Left lung (tissue), 10 donors: ENCODE results near the gene ALG5. TPM values are rescaled to one million over a fixed set of nuclear protein-coding genes. Genes with fewer than 3 reads are reported as not detected.

Experiments
- ATAC-seq: fragments of 200-7000 bp; cut with Tn5 transposase; one replicate; pipeline ENCODE4 v1.9.1; 2020; ENCODE audit warnings: moderate library complexity
- DNase-seq, 4 donors: peaks; one replicate each; pipeline ENCODE4 v3.0.0-alpha.2; 2013 to 2020
- H3K27ac ChIP-seq, 2 donors: fragments of 200-600 bp; sonication (generic) in 1 of 2; one replicate each; pipeline versions ENCODE4 v1.5.0 to v1.8.0; 2020 to 2021
- H3K27me3 ChIP-seq, 2 donors: fragments of 200-600 bp; sonication (generic) in 1 of 2; one replicate each; pipeline versions ENCODE4 v1.5.0 to v1.8.0; 2020 to 2021
- H3K36me3 ChIP-seq, 2 donors: fragments of 200-600 bp; sonication (generic) in 1 of 2; one replicate each; pipeline versions ENCODE4 v1.5.0 to v1.8.0; 2020 to 2021
- H3K4me1 ChIP-seq, 2 donors: fragments of 200-600 bp; one replicate each; pipeline ENCODE4 v1.8.0; 2021
- H3K4me3 ChIP-seq, 2 donors: fragments of 200-600 bp; sonication (generic) in 1 of 2; one replicate each; pipeline versions ENCODE4 v1.5.0 to v1.8.0; 2020 to 2021; ENCODE audit warnings: mild to moderate bottlenecking in 1 of 2
- H3K9me3 ChIP-seq, 2 donors: fragments of 200-600 bp; sonication (generic) in 1 of 2; one replicate each; pipeline versions ENCODE4 v1.5.0 to v1.8.0; 2020 to 2021
- CTCF ChIP-seq, 2 donors: fragments of 200-600 bp; sonication (generic) in 1 of 2; IDR thresholded peaks; one replicate each; pipeline versions ENCODE4 v1.5.0 to v1.8.0; 2021; ENCODE audit warnings: antibody characterized with exemption in 2 of 2
- intact Hi-C, 2 donors: fragments of 100-400 bp; cut with DNase I; formaldehyde crosslinking; loops; one replicate each; pipeline versions ENCODE4 v1.11.2 to v1.14.2; 2022
- polyA plus RNA-seq, 6 donors: library from polyadenylated mRNA; unstranded; fragments of 120-200 nt; gene quantifications; one replicate each; pipeline ENCODE4 v1.2.1, GENCODE V29; 2013; ENCODE audit not compliant: insufficient read length in 6 of 6
- total RNA-seq, 2 donors: library from RNA; stranded (reverse); fragmentation: NEBNext Ultra II Directional; extraction: Animal tissue kit (Norgen Biotek cat#: 25700); gene quantifications; one replicate each; pipeline ENCODE4 v1.2.1, GENCODE V29; 2021
- donor health status: DM: no; HTN: yes; CAD: no.
- donor health status: DM: no; HTN: no; CAD: no.

Gene ALG5
- total and polyA plus RNA-seq, 8 donors: 36.2 to 45.4 (median 40.9) TPM

- intact Hi-C loops: no loop called here
- peaks cover 0 to 99% of the 10 kb centered on the region in 2 donors for H3K36me3 ChIP-seq
- no peak for ATAC-seq
These were observed 27.6 kb upstream of the ALG5 start for GRCh38 chr13:37026771-37027170.

GRCh38 chr13:37023871-37024270 lies 24.7 kb upstream of the ALG5 start:
- ATAC-seq: no peak

More at GRCh38 chr13:37026771-37027170, 27.6 kb upstream of the ALG5 start:
- H3K4me1 ChIP-seq: no peaks in the 10 kb centered on the region
- no peak overlapping the region for H3K27ac ChIP-seq
- H3K9me3 ChIP-seq: no peaks in the 10 kb centered on the region
- TF ChIP-seq CTCF (IDR thresholded peaks at IDR 0.05): no peak
- no peak for DNase-seq
- no peak overlapping the region for H3K4me3 ChIP-seq
- H3K27me3 ChIP-seq: no peaks in the 10 kb centered on the region

DNA sequence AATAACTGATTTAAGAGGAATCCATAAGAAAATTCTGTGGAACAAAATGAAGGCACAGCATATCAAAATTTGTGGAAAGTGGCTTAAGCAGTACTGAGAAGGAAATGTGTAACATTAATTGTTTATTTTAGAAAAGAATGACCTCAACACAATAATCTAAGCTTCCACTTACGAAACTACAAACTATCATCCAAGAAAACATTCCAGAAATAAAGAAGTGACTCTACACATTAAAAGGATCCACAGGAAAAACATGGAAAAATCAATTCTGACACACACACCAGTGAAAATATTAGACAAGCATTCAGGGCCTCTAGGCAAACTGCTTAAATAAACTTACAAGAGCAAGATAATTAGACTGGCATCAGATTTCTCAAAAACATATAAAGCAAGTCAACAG lies 15.5 kb upstream of the ALG5 start:
- TF ChIP-seq CTCF (IDR thresholded peaks at IDR 0.05): no peak
- Histone ChIP-seq H3K9me3 (no peaks in the 10 kb centered on the region), H3K4me1 (no peaks in the 10 kb centered on the region), H3K4me3 (no peak overlapping the region), H3K36me3 (peaks cover 3 to 84% of the 10 kb centered on the region in 2 donors), H3K27me3 (no peaks in the 10 kb centered on the region), H3K27ac (no peak overlapping the region)
- no peak for DNase-seq
- ATAC-seq: no peak
- intact Hi-C loops: no loop called here

More at GRCh38 chr13:37023871-37024270, 24.7 kb upstream of the ALG5 start:
- no peak for TF ChIP-seq CTCF (IDR thresholded peaks at IDR 0.05)
- Histone ChIP-seq H3K27ac (no peak overlapping the region), H3K27me3 (no peaks in the 10 kb centered on the region), H3K4me3 (no peak overlapping the region), H3K4me1 (no peaks in the 10 kb centered on the region), H3K36me3 (peaks cover 0 to 99% of the 10 kb centered on the region in 2 donors), H3K9me3 (no peaks in the 10 kb centered on the region)
- no peak for DNase-seq
- intact Hi-C loops: no loop called here

- no peak for DNase-seq
These were observed 12.6 kb upstream of the ALG5 start for GRCh38 chr13:37011788-37012187.

GRCh38 chr13:37011002-37011401 lies 11.9 kb upstream of the ALG5 start:
- no peak for TF ChIP-seq CTCF (IDR thresholded peaks at IDR 0.05)
- H3K9me3 ChIP-seq: no peaks in the 10 kb centered on the region
- ATAC-seq: no peak
- H3K27me3 ChIP-seq: no peaks in the 10 kb centered on the region
- peaks cover 3 to 87% of the 10 kb centered on the region in 2 donors for H3K36me3 ChIP-seq
- intact Hi-C loops: no loop called here
- H3K27ac ChIP-seq: no peak overlapping the region
- no peaks in the 10 kb centered on the region for H3K4me1 ChIP-seq
- DNase-seq: no peak
- no peak overlapping the region for H3K4me3 ChIP-seq

More at GRCh38 chr13:37011788-37012187, 12.6 kb upstream of the ALG5 start:
- Histone ChIP-seq H3K4me3 (no peak overlapping the region), H3K9me3 (no peaks in the 10 kb centered on the region), H3K36me3 (peaks cover 3 to 87% of the 10 kb centered on the region in 2 donors), H3K4me1 (no peaks in the 10 kb centered on the region), H3K27ac (no peak overlapping the region), H3K27me3 (no peaks in the 10 kb centered on the region)
- ATAC-seq: no peak
- intact Hi-C loops: no loop called here
- TF ChIP-seq CTCF (IDR thresholded peaks at IDR 0.05): no peak
